Effector CD4-positive, alpha-beta T cell (primary cell): Measurements from ENCODE around the gene MESD.
"Not testable (repeated sequence)": the region's sequence is repeated elsewhere in the genome, so short reads cannot be mapped to it uniquely, and the experiment has no call there.

Experiments used
- DNase-seq: peaks from one replicate; pipeline ENCODE4 v3.0.0-alpha.2; 2020

The MESD gene

GRCh38 chr15:80957556-80957955 is 32.1 kb downstream of the MESD start:
- no peak for DNase-seq

GRCh38 chr15:80955571-80956452 is 33.8 kb downstream of the MESD start:
- DNase-seq, result not testable (repeated sequence)

DNA sequence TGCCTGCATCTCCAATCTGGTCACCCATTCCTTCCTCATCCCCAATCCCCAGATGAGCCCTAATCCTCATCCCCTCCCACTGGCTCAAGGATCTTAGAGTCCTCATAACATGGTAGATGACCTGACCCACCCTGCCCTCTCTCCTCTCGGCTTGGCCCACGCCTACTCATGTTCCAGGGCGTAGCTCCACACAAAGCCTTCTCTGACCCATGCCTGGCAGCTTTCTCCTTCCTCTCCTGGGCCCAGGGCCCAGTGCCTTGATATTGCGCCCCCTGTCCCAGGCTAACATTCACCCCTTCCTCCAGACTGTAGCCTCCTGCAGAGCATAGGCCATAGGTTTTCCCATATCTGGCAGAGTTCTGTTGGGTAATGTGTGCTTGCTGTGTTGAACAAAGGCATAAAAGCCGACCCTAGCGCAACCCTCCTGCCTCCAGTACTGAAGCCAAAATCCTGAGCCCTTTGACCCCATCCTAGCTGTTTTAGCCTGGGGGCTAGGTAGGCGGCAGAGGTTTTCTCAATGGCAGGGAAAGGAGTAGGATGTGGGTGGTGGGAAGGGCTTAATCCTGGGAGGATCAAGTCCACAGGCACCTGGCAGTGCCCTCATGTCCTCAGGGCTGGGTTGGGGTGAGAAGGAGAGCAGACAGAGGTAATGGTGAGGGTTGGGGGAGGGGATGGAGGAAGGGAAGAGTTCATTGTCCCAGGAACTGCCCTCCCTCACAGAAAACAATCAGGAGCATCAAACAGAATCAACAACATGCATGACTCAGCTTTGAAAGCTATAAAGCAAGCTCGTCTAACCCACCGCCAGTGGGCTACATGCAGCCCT is 35.5 kb downstream of the MESD start:
- DNase-seq, result no peak

GRCh38 chr15:80953001-80953952 is 36.3 kb downstream of the MESD start:
- no peak for DNase-seq

DNA sequence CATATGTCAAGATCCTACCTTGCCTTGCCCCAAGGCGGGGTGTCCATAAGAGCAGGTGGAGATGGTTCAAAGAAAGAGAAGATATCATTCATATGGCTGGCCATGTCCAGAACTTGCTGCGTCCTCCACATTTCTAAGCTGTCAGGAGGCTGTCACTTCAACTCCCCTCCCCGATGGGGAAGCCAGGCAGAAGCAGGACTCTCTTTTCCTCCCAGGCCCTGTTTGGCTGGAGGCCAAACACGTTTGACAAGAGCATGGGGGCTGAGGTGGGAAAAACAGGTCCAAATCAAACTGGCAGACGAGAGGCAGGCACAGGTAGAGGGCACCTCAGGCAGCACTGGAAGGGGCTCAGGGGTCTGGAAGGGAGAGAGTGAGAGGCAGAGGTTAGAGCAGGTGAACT is 37.7 kb downstream of the MESD start:
- DNase-seq, result no peak

GRCh38 chr15:80950291-80951078 is 39.1 kb downstream of the MESD start:
- DNase-seq, result no peak

DNA sequence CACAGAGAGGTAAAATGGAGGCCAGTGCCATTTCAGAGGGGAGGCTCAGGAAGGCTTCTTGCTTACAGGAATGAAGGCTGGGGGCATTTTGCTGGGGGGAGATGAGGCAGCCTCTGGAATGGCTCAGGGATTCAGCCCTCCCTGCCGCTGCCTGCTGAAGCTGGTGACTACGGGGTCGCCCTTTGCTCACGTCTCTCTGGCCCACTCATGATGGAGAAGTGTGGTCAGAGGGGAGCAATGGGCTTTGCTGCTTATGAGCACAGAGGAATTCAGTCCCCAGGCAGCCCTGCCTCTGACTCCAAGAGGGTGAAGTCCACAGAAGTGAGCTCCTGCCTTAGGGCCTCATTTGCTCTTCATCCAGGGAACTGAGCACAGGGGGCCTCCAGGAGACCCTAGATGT is 39.9 kb downstream of the MESD start:
- no peak for DNase-seq

DNA sequence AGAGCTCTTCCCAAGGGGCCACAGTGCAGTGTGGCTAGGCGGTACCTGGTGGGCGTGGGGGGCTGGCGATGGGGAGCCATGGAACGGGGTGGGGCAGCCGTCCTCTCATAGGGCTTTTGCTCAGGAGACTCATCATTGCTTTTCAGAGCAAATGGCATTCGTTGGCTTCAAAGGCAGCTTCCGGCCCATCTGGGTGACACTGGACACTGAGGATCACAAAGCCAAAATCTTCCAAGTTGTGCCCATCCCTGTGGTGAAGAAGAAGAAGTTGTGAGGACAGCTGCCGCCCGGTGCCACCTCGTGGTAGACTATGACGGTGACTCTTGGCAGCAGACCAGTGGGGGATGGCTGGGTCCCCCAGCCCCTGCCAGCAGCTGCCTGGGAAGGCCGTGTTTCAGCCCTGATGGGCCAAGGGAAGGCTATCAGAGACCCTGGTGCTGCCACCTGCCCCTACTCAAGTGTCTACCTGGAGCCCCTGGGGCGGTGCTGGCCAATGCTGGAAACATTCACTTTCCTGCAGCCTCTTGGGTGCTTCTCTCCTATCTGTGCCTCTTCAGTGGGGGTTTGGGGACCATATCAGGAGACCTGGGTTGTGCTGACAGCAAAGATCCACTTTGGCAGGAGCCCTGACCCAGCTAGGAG is 40.8 kb downstream of the MESD start:
- DNase-seq, result no peak

DNA sequence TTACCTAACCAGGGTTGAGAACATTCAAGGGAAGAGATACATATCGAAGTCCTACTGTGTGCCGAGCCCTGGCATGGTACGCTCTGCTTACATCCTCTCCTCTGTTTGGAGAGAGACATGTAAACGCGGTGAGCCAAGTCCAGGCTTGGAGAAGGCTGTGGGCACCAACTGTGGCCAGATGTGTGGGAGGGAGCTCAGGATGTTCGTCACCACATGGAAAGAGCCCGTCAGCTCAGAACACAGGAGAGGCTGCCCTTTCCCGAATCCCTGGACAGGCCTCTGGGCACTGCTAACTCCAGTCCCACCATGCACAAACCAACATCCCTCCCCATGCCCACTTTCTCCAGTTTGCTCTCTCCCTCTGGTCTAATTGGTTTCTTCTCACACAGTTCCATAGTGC is 43.0 kb downstream of the MESD start:
- DNase-seq, result no peak

GRCh38 chr15:80945605-80946004 is 44.0 kb downstream of the MESD start:
- DNase-seq, result no peak

DNA sequence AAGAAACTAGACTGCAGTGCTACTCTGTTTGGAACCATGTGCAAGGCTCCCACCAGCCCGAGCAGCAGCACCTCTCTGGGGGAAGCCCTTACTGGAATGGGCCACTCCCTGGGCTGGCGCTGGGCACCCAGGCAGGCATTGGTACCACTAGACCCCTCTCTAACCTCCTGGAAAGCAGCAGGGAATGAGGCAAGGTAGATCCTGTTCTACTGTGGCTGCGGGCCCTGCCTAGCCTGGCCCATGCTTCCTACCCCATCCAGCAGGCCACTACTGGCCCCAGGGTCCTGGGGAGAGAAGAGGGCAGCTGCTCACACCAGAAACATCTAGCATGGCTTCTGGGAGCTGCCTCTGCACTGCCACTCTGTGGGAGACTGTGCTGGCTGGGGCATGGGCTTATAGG is 44.8 kb downstream of the MESD start:
- no peak for DNase-seq

GRCh38 chr15:80942746-80943565 is 46.7 kb downstream of the MESD start:
- DNase-seq, result no peak

DNA sequence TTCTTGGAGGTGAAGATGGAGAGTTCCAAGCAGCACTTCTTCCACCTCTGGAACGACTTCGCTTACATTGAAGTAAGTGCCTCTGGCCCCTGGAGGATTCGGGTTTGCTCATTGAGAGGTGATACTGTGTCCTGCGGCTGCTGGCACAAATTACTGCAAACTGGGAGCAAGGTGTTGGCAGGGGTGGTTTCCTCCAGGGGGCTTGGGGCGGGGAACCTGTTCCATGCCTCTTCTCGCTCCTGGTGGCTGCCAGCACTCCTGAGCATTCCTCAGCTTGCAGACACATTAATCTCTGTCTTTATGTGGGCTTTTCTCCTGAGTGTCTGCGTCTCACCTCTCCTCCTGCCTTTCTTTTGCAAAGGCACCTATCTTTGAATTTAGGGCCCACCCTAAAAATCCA is 47.4 kb downstream of the MESD start:
- DNase-seq, result no peak

DNA sequence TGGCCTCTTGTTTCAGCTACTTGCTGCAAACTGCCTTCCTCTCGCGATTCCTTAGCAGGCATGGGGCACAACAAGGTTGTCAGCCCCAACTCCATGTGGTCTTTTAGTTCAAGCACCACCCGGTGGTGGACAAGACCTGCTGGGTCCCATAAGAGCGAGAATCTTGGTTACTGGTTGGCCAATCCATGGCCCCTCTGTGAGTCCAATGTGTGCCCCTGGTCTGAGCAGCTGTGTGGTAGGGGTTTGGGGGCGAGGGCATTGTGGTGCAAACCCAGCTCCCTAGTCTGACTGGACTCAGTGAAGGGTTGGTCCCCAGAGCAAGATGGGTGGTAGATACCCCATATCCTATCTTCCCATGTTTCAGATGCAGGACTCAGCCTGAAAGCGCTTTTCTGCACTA is 48.8 kb downstream of the MESD start:
- DNase-seq, result no peak

GRCh38 chr15:80940331-80940730 is 49.3 kb downstream of the MESD start:
- DNase-seq, result no peak

DNA sequence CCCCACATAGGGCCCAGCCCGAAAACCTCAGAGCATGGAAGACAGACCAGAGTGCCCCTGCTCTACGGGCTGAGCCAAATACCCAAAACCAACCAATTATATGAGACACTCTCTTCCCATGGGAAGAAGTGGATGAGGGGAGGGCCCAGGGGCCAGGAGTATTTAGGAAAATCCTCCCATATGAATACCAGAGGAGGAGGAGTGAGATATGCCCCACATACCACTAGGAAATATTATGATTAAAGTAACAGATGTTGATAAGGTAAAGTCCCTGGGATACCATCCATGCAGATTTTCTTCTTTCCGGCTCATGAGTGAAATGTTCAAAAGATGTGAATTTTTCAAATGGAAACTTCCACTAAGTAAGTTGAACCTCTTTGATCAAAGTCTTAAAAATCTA is 50.4 kb downstream of the MESD start:
- DNase-seq, result no peak

DNA sequence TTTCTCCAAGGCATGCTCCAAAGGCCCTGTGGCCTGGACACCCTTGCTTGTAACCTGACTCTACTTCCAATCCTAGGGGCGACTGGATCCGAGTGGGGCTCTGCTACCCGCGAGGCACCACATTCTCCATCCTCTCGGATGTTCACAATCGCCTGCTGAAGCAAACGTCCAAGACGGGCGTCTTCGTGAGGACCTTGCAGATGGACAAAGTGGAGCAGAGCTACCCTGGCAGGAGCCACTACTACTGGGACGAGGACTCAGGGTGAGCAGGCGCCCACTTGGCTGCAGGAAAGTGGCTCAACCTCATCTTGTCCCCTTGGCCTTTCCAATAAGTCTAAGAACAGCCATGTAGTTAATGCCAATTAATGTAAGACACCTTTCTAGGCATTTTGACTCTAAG is 51.9 kb downstream of the MESD start:
- no peak for DNase-seq

DNA sequence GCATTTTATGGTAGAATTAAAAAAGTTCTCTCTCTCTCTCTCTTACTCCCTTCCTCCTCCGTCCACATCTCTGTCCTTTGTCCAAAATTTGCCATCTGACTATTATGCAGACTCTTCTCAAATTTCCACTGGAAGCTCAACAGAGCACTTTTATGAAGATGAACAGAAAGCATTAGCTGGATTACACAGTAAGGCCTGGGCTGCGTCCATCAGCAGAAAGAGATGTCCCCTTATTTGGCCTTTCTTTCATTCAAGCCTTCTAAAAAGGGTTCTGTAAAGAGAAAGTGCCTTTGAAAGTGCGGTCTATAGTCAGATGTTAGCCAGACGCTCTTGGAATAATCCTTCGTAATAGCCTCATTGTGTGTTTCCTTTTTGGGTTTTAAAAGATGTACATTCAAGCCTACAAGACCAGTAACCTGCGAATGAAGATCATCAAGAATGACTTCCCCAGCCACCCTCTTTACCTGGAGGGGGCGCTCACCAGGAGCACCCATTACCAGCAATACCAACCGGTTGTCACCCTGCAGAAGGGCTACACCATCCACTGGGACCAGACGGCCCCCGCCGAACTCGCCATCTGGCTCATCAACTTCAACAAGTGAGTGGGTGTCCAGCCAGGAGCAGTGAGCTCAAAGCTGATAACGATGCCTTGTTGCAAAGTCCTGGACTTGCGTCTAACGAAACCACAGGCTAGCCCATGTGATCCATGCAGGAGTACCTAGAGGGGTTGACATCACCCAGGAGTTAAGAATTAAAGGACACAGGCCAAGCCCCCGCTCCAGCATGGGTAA is 53.1 kb downstream of the MESD start:
- no peak for DNase-seq

- DNase-seq, result no peak
Observed at GRCh38 chr15:80934761-80935221, 54.8 kb downstream of the MESD start.

- DNase-seq, result no peak
Observed at GRCh38 chr15:80932989-80933388, 56.6 kb downstream of the MESD start.
